ENCODE measurements around the gene HOMER3. TPM values are rescaled to one million over a fixed set of nuclear protein-coding genes. Genes with fewer than 3 reads are reported as not detected.

The HOMER3 gene
- polyA plus RNA-seq, 1 donor from 2014 or later: 83.6 TPM

- Histone ChIP-seq H3K79me2 (replicated peaks; ENCODE audit: insufficient read depth, low read length) (no peaks in the 10 kb centered on the region), H4K20me1 (ENCODE audit: insufficient read depth) (no peaks in the 10 kb centered on the region), H2AFZ (ENCODE audit: low read depth, low read length) (no peak overlapping the region), H3K4me2 (ENCODE audit: low read length) (no peak overlapping the region), H3K27ac (ENCODE audit: low read length) (no peak overlapping the region), H3K9me3 (ENCODE audit: low read length) (no peaks in the 10 kb centered on the region), H3K9me2 (ENCODE audit: insufficient read depth, low read length) (no peaks in the 10 kb centered on the region), H3K4me3 (ENCODE audit: low read length) (no peak overlapping the region), H3K36me3 (ENCODE audit: insufficient read depth, low read length) (no peaks in the 10 kb centered on the region), H3F3A (ENCODE audit: insufficient read depth, low read length, poor library complexity, severe bottlenecking) (no peaks in the 10 kb centered on the region), H3K27me3 (ENCODE audit: insufficient read depth, low read depth, low read length) (no peaks in the 10 kb centered on the region), H3K9ac (ENCODE audit: low read length) (no peak overlapping the region)
- TF ChIP-seq SMC3 (conservative IDR thresholded peaks at IDR 0.05; ENCODE audit: poor library complexity) (no peak), EP300 (conservative IDR thresholded peaks at IDR 0.05; ENCODE audit: poor library complexity, severe bottlenecking) (no peak), RAD21 (conservative IDR thresholded peaks at IDR 0.05) (no peak), POLR2AphosphoS5 (IDR thresholded peaks at IDR 0.05) (no peak), MXI1 (conservative IDR thresholded peaks at IDR 0.05; ENCODE audit: poor library complexity, severe bottlenecking) (no peak), TAF1 (IDR thresholded peaks at IDR 0.05; ENCODE audit: low read depth) (no peak), EZH2 (IDR thresholded peaks at IDR 0.05; ENCODE audit: borderline replicate concordance, insufficient read depth, low read length, poor library complexity, severe bottlenecking) (no peak)
- TF ChIP-seq, protein P1, sequence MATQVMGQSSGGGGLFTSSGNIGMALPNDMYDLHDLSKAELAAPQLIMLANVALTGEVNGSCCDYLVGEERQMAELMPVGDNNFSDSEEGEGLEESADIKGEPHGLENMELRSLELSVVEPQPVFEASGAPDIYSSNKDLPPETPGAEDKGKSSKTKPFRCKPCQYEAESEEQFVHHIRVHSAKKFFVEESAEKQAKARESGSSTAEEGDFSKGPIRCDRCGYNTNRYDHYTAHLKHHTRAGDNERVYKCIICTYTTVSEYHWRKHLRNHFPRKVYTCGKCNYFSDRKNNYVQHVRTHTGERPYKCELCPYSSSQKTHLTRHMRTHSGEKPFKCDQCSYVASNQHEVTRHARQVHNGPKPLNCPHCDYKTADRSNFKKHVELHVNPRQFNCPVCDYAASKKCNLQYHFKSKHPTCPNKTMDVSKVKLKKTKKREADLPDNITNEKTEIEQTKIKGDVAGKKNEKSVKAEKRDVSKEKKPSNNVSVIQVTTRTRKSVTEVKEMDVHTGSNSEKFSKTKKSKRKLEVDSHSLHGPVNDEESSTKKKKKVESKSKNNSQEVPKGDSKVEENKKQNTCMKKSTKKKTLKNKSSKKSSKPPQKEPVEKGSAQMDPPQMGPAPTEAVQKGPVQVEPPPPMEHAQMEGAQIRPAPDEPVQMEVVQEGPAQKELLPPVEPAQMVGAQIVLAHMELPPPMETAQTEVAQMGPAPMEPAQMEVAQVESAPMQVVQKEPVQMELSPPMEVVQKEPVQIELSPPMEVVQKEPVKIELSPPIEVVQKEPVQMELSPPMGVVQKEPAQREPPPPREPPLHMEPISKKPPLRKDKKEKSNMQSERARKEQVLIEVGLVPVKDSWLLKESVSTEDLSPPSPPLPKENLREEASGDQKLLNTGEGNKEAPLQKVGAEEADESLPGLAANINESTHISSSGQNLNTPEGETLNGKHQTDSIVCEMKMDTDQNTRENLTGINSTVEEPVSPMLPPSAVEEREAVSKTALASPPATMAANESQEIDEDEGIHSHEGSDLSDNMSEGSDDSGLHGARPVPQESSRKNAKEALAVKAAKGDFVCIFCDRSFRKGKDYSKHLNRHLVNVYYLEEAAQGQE (IDR thresholded peaks at IDR 0.05; ENCODE audit: borderline replicate concordance): no peak
- TF ChIP-seq, protein P2, sequence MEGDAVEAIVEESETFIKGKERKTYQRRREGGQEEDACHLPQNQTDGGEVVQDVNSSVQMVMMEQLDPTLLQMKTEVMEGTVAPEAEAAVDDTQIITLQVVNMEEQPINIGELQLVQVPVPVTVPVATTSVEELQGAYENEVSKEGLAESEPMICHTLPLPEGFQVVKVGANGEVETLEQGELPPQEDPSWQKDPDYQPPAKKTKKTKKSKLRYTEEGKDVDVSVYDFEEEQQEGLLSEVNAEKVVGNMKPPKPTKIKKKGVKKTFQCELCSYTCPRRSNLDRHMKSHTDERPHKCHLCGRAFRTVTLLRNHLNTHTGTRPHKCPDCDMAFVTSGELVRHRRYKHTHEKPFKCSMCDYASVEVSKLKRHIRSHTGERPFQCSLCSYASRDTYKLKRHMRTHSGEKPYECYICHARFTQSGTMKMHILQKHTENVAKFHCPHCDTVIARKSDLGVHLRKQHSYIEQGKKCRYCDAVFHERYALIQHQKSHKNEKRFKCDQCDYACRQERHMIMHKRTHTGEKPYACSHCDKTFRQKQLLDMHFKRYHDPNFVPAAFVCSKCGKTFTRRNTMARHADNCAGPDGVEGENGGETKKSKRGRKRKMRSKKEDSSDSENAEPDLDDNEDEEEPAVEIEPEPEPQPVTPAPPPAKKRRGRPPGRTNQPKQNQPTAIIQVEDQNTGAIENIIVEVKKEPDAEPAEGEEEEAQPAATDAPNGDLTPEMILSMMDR (IDR thresholded peaks at IDR 0.05; ENCODE audit: poor library complexity, severe bottlenecking): no peak
Measured at GRCh38 chr19:18945297-18945696, 4.3 kb upstream of the HOMER3 start.

DNA sequence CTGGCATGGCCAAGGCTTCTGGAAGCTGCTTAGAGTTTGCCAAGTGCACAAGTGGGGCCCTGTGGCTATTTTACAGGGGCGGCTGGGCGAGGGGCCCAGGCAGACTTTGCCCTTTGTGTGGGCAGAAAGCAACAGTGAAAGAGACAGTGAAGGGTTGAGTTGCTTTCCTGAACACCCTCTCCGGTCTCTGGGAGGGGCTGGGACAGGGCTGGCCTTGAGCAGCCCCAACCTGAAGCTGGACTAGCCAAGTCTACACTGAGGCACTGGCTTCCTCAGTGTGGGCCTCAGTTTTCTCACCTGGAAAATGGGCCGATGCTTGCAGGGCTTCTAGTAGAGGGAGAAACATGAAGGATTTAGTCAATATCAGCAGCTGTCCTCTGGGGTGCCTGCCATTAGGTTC is 2.4 kb upstream of the HOMER3 start:
- Histone ChIP-seq H3K27ac (ENCODE audit: low read length) (no peak overlapping the region), H3K4me3 (ENCODE audit: low read length) (no peak overlapping the region), H3K9ac (ENCODE audit: low read length) (no peak overlapping the region), H3K27me3 (ENCODE audit: insufficient read depth, low read depth, low read length) (no peaks in the 10 kb centered on the region), H3K9me2 (ENCODE audit: insufficient read depth, low read length) (no peaks in the 10 kb centered on the region), H3F3A (ENCODE audit: insufficient read depth, low read length, poor library complexity, severe bottlenecking) (no peaks in the 10 kb centered on the region), H4K20me1 (ENCODE audit: insufficient read depth) (no peaks in the 10 kb centered on the region), H3K9me3 (ENCODE audit: low read length) (no peaks in the 10 kb centered on the region), H3K4me2 (ENCODE audit: low read length) (no peak overlapping the region), H3K36me3 (ENCODE audit: insufficient read depth, low read length) (no peaks in the 10 kb centered on the region), H2AFZ (ENCODE audit: low read depth, low read length) (no peak overlapping the region), H3K79me2 (replicated peaks; ENCODE audit: insufficient read depth, low read length) (peaks cover 3% of the 10 kb centered on the region)
- TF ChIP-seq, protein P1 (IDR thresholded peaks at IDR 0.05; ENCODE audit: borderline replicate concordance): no peak
- TF ChIP-seq, protein P2 (IDR thresholded peaks at IDR 0.05; ENCODE audit: poor library complexity, severe bottlenecking): no peak
- no peak for TF ChIP-seq SMC3 (conservative IDR thresholded peaks at IDR 0.05; ENCODE audit: poor library complexity)
- TF ChIP-seq POLR2AphosphoS5 (IDR thresholded peaks at IDR 0.05): no peak
- TF ChIP-seq MXI1 (conservative IDR thresholded peaks at IDR 0.05; ENCODE audit: poor library complexity, severe bottlenecking): no peak
- no peak for TF ChIP-seq EZH2 (IDR thresholded peaks at IDR 0.05; ENCODE audit: borderline replicate concordance, insufficient read depth, low read length, poor library complexity, severe bottlenecking)
- no peak for TF ChIP-seq TAF1 (IDR thresholded peaks at IDR 0.05; ENCODE audit: low read depth)
- no peak for TF ChIP-seq RAD21 (conservative IDR thresholded peaks at IDR 0.05)
- TF ChIP-seq EP300 (conservative IDR thresholded peaks at IDR 0.05; ENCODE audit: poor library complexity, severe bottlenecking): no peak
